Naive B cell (primary cell): ENCODE results near the gene SPG21. TPM values are rescaled to one million over a fixed set of nuclear protein-coding genes. Genes with fewer than 3 reads are reported as not detected.

ENCODE experiments used
- ATAC-seq, 2 donors: fragments of 150-1000 bp; cut with Tn5 transposase; 2 replicates each; pipeline ENCODE4 v1.10.0; 2021; ENCODE audit warnings: low read depth in 2 of 2, mild to moderate bottlenecking in 2 of 2, moderate library complexity in 2 of 2
- DNase-seq: peaks from one replicate; pipeline ENCODE4 v3.0.0; 2022
- H3K27ac Mint-ChIP-seq, 6 donors: one replicate each; pipeline ENCODE4 v1.8.0; 2020 to 2022; ENCODE audit warnings: mild to moderate bottlenecking in 6 of 6, mixed read lengths in 6 of 6, moderate library complexity in 5 of 6, inconsistent platforms in 2 of 6
- H3K27me3 Mint-ChIP-seq, 3 donors: one replicate each; pipeline ENCODE4 v1.8.0; 2021 to 2022; ENCODE audit warnings: mixed read lengths in 3 of 3, mild to moderate bottlenecking in 1 of 3
- H3K36me3 Mint-ChIP-seq, 2 donors: one replicate each; pipeline ENCODE4 v1.8.0; 2020 to 2022; ENCODE audit warnings: mixed read lengths in 2 of 2, inconsistent platforms in 1 of 2, mild to moderate bottlenecking in 1 of 2
- H3K4me1 Mint-ChIP-seq, 3 donors: one replicate each; pipeline ENCODE4 v1.8.0; 2020 to 2022; ENCODE audit warnings: mixed read lengths in 3 of 3, inconsistent platforms in 1 of 3, mild to moderate bottlenecking in 1 of 3, moderate library complexity in 1 of 3
- H3K4me3 Mint-ChIP-seq, 8 donors: one replicate each; pipeline ENCODE4 v1.8.0; 2020 to 2022; ENCODE audit warnings: mild to moderate bottlenecking in 8 of 8, mixed read lengths in 8 of 8, moderate library complexity in 8 of 8, inconsistent platforms in 2 of 8
- H3K9me3 Mint-ChIP-seq, 7 donors: one replicate each; pipeline ENCODE4 v1.8.0; 2020 to 2022; ENCODE audit warnings: mixed read lengths in 7 of 7, mild to moderate bottlenecking in 5 of 7, inconsistent platforms in 2 of 7, moderate library complexity in 1 of 7
- polyA plus RNA-seq, 6 donors: library from polyadenylated mRNA; unstranded; fragments of 300-500 nt; fragmentation: Illumina TruSeq; gene quantifications; one replicate each; pipeline ENCODE4 v1.2.3, GENCODE V29; 2021; ENCODE audit warnings: low read depth in 6 of 6

SPG21 gene
- polyA plus RNA-seq, 6 donors from 2014 or later: 190 to 258 (median 205) TPM

DNA sequence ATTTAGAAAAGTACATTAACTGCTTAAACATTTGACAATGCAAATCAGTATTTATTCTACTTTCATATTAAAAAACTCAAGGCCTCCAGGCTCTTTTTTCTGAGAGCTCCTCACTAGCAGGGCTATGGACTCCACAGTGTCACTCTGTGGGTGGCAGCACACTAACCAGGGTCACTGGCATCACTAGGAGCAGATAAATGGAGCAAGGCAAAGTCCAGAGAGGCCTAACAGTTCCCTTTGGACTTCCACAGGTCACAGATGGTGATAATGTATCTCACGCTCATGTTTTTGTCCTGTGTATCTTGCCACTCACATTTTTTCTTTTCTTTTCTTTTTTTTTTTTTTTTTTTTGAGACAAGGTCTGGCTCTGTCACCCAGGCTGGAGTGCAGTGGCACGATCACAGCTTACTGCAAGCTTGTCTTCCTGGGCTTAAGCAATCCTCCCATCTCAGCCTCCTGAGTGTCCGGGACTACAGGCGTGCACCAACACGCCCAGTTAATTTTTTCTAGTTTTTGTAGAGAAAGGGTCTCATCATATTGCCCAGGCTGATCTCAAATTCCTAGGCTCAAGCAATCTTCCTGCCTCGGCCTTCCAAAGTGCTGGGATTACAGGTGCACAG, 7.8 kb downstream of the SPG21 start:
- H3K4me1 Mint-ChIP-seq: peaks cover 14 to 30% (median 23%) of the 10 kb centered on the region in 3 donors
- H3K9me3 Mint-ChIP-seq: no peaks in the 10 kb centered on the region
- peaks cover 10 to 12% of the 10 kb centered on the region in 2 donors for H3K36me3 Mint-ChIP-seq
- no peak for ATAC-seq
- no peak overlapping the region for H3K4me3 Mint-ChIP-seq
- no peak overlapping the region for H3K27ac Mint-ChIP-seq
- no peaks in the 10 kb centered on the region for H3K27me3 Mint-ChIP-seq
- DNase-seq: no peak

DNA sequence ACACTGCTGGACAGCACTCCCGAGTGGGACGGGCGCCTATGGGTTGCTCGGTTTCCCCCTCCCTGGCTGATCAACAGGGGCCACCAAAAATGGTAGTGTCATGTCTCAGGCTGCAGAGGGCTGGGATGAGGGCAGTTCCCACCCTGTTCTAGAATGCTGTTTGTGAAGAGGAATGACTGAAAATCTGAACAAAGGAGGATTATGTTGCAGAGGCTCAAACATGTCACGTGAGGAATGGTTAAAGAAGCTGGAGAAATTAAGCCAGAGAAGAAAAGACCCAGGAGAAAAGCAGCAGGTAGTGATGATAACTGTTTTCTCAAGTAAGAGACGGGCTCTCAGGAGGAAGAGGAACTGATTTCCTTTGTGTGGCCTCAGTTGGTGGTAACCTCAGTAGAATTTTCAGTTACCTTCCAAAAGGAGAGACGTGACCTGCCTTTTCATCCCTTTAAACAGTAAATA, 10.4 kb downstream of the SPG21 start:
- Mint-ChIP-seq H3K27me3 (no peaks in the 10 kb centered on the region), H3K4me3 (peak overlapping the region in 1 of 8 donors; percentile 5), H3K4me1 (peaks cover under 1 to 11% (median 5%) of the 10 kb centered on the region in 3 donors), H3K9me3 (no peaks in the 10 kb centered on the region), H3K36me3 (peaks cover 15 to 17% of the 10 kb centered on the region in 2 donors), H3K27ac (peak overlapping the region in 2 of 6 donors; percentile 9 to 37)
- no peak for ATAC-seq
- no peak for DNase-seq

DNA sequence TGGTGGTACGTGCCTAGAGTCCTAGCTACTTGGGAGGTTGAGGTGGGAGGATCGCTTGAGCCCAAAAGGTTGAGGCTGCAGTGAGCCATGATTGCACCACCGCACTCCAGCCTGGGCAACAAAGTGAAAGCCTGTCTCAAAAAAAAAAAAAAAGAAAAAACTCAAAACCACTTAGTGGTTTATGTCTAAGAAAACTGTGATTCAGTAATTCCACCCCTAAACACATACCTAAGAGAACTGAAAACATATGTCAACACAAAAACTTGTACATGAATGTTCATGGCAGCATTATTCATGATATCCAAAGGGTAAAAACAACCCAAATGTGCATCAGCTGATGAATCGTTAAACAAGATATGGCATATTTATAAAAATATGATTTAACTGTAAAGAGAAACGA, 14.3 kb downstream of the SPG21 start:
- H3K27ac Mint-ChIP-seq: no peak overlapping the region
- ATAC-seq: no peak
- no peak overlapping the region for H3K4me3 Mint-ChIP-seq
- no peaks in the 10 kb centered on the region for H3K9me3 Mint-ChIP-seq
- H3K36me3 Mint-ChIP-seq: peaks cover 15 to 22% of the 10 kb centered on the region in 2 donors
- H3K27me3 Mint-ChIP-seq: no peaks in the 10 kb centered on the region
- H3K4me1 Mint-ChIP-seq: no peaks in the 10 kb centered on the region
- DNase-seq: no peak

DNA sequence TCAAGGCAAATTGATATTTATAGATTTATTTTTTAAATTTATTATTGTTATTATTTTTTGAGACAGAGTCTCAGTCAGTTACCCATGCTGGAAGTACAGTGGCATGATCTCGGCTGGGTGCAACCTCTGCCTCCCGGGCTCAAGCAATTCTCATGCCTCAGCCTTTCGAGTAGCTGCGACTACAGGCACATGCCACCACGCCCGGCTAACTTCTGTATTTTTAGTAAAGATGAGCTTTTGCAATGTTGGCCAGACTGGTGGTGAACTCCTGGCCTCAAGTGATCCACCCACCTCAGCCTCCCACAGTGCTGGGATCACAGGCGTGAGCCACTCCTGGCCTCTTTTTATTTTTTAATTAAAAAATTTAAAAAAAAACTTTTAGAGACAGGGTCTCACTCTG, 19.0 kb downstream of the SPG21 start:
- Mint-ChIP-seq H3K27ac (no peak overlapping the region), H3K9me3 (no peaks in the 10 kb centered on the region)

DNA sequence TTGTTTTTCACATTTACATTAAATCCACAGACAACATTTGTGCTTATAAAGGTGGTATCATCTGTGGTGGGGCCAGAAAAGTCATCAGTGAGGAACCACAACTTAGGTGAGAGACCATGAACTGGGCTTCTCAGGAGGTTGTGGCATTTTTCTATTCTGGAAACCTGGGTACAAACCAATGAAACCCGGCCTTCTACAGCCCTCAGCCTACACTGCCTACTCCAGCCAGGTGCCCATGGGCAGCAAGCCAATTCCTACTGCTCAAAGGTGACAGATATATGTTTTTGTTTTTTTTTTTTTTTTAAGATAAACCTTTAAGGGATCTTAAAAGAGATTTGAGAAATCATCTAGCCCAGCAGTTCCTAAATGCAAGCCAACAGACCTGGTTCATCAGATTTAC, 20.3 kb downstream of the SPG21 start:
- Mint-ChIP-seq H3K27ac (no peak overlapping the region), H3K36me3 (peaks cover 2 to 22% of the 10 kb centered on the region in 2 donors), H3K4me3 (no peak overlapping the region), H3K27me3 (no peaks in the 10 kb centered on the region), H3K9me3 (no peaks in the 10 kb centered on the region), H3K4me1 (no peaks in the 10 kb centered on the region)
- ATAC-seq (no peak), DNase-seq (no peak)

More for the DNA sequence above, 19.0 kb downstream of the SPG21 start:
- no peaks in the 10 kb centered on the region for H3K4me1 Mint-ChIP-seq
- DNase-seq: no peak
- no peak for ATAC-seq
- H3K4me3 Mint-ChIP-seq: no peak overlapping the region
- no peaks in the 10 kb centered on the region for H3K27me3 Mint-ChIP-seq
- H3K36me3 Mint-ChIP-seq: peaks cover 4 to 18% of the 10 kb centered on the region in 2 donors

DNA sequence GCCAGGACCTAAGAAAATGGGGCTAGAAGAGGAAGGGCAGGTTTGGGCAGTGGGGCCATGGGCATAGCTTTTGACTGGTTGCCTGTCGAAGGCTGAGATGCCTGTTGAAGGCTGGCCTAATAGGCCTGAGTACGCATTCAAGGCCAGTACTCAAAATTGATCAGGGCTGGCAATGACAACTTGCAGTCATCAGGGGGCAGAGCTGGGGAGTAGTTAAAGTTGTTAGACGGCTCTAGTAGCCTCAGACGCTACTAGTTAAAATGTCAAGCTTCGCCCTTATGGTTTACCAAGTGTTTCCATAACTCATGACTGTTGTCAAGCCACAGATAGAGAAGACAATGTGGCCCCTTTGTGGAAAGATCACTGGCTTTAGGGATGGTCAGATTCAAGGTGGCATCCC, 28.7 kb downstream of the SPG21 start:
- H3K36me3 Mint-ChIP-seq: peaks cover 33 to 38% of the 10 kb centered on the region in 2 donors
- H3K27ac Mint-ChIP-seq: no peak overlapping the region
- H3K4me1 Mint-ChIP-seq: no peaks in the 10 kb centered on the region
- no peak for DNase-seq
- no peaks in the 10 kb centered on the region for H3K27me3 Mint-ChIP-seq
- H3K9me3 Mint-ChIP-seq: no peaks in the 10 kb centered on the region
- no peak for ATAC-seq
- no peak overlapping the region for H3K4me3 Mint-ChIP-seq

DNA sequence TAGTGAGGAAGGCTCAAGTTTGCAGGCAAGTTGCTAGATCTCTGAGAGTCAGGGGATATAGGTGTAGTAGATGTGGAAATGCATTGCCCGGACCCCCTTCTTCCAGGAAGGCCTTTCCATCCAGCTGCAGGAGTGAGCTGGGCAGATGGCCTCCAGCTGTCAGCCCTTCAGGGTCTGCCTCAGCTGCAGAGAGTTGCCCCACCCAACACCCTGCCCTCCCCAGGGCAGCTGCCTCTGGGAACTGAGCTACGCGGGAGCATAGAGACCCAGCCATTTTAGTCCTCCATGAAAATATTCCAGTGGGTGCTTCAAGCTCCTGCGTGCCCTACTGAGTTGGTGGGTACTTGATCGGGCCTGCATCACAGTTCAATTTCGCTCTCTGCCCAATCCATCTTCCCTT, 29.6 kb downstream of the SPG21 start:
- no peak for ATAC-seq
- Mint-ChIP-seq H3K36me3 (peaks cover 33 to 42% of the 10 kb centered on the region in 2 donors), H3K9me3 (no peaks in the 10 kb centered on the region), H3K27me3 (no peaks in the 10 kb centered on the region), H3K4me1 (peaks cover 0 to under 1% (median under 1%) of the 10 kb centered on the region in 3 donors), H3K4me3 (no peak overlapping the region), H3K27ac (no peak overlapping the region)
- no peak for DNase-seq

DNA sequence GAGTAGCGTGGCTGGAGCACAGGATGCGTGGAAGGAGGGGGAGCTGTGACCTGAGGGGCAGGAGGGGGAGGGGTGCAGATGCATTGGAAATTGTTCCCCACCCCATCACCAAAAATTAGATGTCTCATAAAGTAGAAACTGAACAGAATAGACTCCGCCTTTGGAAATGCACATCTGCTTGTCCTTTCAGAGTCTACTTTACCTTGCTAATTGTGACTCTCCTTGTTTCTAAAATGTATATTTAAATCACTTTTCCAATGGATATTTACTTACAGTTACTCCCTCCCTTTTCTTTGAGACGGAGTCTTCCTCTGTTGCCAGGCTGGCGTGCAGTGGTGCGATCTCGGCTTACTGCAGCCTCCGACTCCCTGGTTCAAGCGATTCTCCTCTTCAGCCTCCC, 30.6 kb downstream of the SPG21 start:
- no peaks in the 10 kb centered on the region for H3K27me3 Mint-ChIP-seq

DNA sequence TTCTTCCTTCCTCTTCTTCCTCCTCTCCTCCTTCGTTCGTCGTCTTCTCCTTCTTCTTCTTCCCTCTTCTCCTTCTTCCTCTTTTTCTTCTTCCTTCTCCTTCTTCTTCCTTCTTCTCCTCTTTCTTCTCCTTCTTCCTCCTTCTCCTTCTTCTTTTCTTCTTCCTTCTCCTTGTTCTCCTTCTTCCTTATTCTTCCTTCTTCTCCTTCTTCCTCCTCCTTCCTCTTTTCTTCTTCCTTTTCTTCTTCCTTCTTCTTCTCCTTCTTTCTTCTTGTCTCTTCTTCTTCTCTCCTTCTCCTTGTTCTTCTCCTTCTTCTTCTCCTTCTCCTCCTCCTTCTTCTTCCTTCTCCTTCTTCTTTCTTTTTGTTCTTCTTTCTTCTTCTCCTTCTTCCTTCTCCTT, 35.3 kb downstream of the SPG21 start:
- Mint-ChIP-seq H3K27ac (peak overlapping the region in 5 of 6 donors; percentile 76 to 98 (median 93)), H3K4me1 (peaks cover 39 to 45% (median 42%) of the 10 kb centered on the region in 3 donors), H3K9me3 (peaks cover 3 to 37% (median 20%) of the 10 kb centered on the region in 7 donors), H3K27me3 (no peaks in the 10 kb centered on the region), H3K4me3 (peak overlapping the region in 4 of 8 donors; percentile 52 to 68 (median 53)), H3K36me3 (peaks cover 8 to 38% of the 10 kb centered on the region in 2 donors)
- ATAC-seq (no peak), DNase-seq (no peak)

More for the DNA sequence above, 30.6 kb downstream of the SPG21 start:
- DNase-seq (no peak), ATAC-seq (no peak)
- Mint-ChIP-seq H3K4me3 (no peak overlapping the region), H3K27ac (no peak overlapping the region), H3K36me3 (peaks cover 35 to 39% of the 10 kb centered on the region in 2 donors), H3K9me3 (peaks cover 0 to 9% (median 5%) of the 10 kb centered on the region in 7 donors), H3K4me1 (peaks cover 10 to 11% (median 11%) of the 10 kb centered on the region in 3 donors)

DNA sequence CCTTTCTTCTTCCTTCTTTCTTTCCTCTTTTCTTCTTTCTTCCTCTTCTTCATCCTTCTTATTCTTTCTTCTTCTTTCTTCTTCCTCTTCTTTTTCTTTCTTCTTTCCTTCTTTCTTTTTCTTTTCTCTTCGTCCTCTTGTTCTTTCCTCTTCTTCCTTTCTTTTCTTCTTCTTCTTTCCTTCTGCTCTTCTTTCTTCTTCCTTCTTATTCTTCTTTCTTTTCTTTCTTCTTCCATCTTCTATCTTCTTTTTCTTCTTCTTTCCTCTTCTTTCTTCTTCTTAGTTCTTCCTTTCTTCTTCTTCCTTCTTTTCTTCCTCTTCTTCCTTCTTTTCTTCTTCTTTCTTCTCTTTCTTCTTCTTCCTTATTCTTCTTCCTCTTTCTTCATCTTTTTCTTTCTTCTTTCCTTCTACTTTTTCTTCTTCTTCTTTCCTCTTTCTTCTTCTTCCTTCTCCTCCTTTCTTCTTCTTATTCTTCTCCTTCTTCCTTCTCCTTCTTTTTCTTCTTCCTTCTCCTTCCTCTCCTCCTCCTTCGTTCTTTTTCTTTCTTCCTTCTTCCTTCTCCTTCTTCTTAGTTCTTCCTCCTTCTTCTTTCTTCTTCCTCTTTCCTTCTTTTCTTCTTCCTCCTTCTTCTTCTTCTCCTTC, 37.8 kb downstream of the SPG21 start:
- Mint-ChIP-seq H3K27me3 (no peaks in the 10 kb centered on the region), H3K9me3 (peaks cover 3 to 37% (median 20%) of the 10 kb centered on the region in 7 donors), H3K27ac (peak overlapping the region; percentile 90 to 98 (median 94)), H3K36me3 (peaks cover 8 to 38% of the 10 kb centered on the region in 2 donors), H3K4me1 (peaks cover 39 to 45% (median 42%) of the 10 kb centered on the region in 3 donors), H3K4me3 (peak overlapping the region in 4 of 8 donors; percentile 19 to 33 (median 22))
- DNase-seq (no peak), ATAC-seq (no peak)

DNA sequence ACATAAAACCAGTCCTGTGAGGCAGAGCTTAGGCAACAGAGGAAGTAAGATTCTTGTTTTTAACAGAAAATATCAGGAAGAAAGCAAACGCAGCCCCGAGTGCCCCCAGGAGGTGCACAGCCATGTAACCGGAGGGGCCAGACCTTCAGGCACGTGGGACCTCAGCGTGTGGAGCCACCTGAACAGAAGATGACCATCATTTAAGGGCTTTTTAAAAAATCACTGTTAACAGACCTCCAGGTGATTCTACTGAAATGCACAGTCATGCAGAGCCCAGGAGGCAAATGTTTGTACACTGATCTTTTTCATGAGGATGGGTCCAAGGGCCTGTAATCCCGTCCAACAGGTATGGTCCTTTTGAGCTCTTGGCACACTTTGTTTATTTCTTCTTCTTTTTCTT, 38.8 kb downstream of the SPG21 start:
- Mint-ChIP-seq H3K27me3 (no peaks in the 10 kb centered on the region), H3K36me3 (peaks cover 7 to 38% of the 10 kb centered on the region in 2 donors), H3K4me1 (peaks cover 39 to 45% (median 42%) of the 10 kb centered on the region in 3 donors), H3K4me3 (no peak overlapping the region), H3K27ac (peak overlapping the region; percentile 4 to 96 (median 90)), H3K9me3 (peaks cover 3 to 37% (median 20%) of the 10 kb centered on the region in 7 donors)
- ATAC-seq (peak; percentile 70 to 80), DNase-seq (peak; percentile 12)

DNA sequence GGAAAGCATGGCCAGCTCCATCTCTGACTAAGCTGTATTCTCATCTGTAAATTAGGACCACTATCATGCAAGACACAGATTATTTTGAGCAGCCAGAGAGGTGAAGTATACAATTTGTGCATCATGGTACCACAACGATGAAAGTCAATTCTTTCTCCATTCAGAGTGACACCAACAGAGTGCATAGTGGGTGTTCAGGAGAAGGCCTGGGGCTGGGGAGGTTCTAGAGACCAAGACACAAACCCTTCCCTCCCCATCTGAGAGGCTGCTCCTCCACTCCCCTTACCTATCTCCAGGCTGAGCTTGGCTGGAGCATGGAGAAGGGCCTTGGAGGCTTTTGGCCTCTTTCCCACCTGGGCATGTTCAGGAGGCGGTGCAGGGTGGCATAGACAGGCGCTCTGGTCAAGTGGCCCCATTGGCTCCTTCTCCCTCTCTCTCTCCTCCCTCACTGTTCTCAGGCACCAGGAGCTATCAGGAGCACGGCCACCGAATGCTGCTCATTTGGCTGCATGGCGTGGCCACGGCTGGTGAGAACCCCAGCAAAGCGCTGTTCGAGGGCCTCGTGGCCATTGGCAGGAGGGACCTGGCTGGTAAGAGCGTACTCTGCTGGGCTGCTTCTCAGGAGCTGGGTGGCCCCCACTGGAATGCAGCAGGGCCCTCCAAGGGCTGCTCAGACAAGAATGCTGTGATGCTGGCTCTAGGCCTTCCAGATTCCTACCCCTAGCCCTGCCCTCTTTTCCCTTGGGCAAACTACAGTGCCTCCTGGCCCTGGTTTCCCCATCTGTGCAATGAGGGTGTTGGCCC, 40.1 kb downstream of the SPG21 start:
- peaks cover 0 to 32% of the 10 kb centered on the region in 2 donors for H3K36me3 Mint-ChIP-seq
- peak overlapping the region; percentile 4 to 92 (median 52) for H3K27ac Mint-ChIP-seq

DNA sequence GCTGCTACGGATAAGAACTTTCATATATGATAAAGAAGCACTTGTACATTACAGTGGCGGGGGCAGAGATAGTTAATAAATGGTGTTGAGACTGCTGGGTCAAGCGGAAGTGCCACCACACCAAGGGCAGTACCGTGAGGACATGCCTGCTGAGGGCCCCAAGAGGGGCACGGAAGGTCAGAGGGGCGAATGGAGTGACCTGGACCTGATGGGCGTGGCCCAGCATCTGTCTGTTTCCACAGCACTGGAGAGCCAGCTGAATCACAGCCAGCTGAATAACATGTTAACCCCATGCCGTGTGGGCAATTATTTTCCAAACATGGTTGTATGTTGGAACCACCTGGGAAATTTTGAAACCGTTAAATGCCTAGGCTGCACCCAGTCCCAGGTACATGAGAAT, 40.8 kb downstream of the SPG21 start:
- peaks cover 27 to 32% (median 29%) of the 10 kb centered on the region in 3 donors for H3K4me1 Mint-ChIP-seq

More for the DNA sequence above, 40.1 kb downstream of the SPG21 start:
- H3K4me3 Mint-ChIP-seq: no peak overlapping the region
- H3K27me3 Mint-ChIP-seq: no peaks in the 10 kb centered on the region
- ATAC-seq (no peak), DNase-seq (no peak)
- H3K9me3 Mint-ChIP-seq: peaks cover 3 to 33% (median 18%) of the 10 kb centered on the region in 7 donors
- H3K4me1 Mint-ChIP-seq: peaks cover 34 to 39% (median 36%) of the 10 kb centered on the region in 3 donors

More for the DNA sequence above, 40.8 kb downstream of the SPG21 start:
- Mint-ChIP-seq H3K27me3 (no peaks in the 10 kb centered on the region), H3K27ac (peak overlapping the region in 4 of 6 donors; percentile 15 to 70 (median 38)), H3K9me3 (peaks cover 3 to 26% (median 15%) of the 10 kb centered on the region in 7 donors), H3K4me3 (no peak overlapping the region), H3K36me3 (peaks cover 0 to 25% of the 10 kb centered on the region in 2 donors)
- DNase-seq (no peak), ATAC-seq (no peak)
